H1 (cell line): ENCODE measurements around the gene RAB3GAP2. TPM values are rescaled to one million over a fixed set of nuclear protein-coding genes. Genes with fewer than 3 reads are reported as not detected.

ENCODE experiments used
- CTCF ChIP-seq, 3 experiments: IDR thresholded peaks; 1 replicate in 2 of 3; 2 replicates in 1 of 3; pipeline versions ENCODE4 v1.5.1 to v1.6.1; 2011; ENCODE audit warnings: low read length in 3 of 3, mild to moderate bottlenecking in 3 of 3, inconsistent platforms in 2 of 3, low read depth in 1 of 3, moderate library complexity in 1 of 3; ENCODE audit not compliant: insufficient read depth in 1 of 3; ENCODE audit errors: control extremely low read depth in 1 of 3
- HDAC2 ChIP-seq, 2 experiments: fragments of 300-600 bp in 1 of 2; sonication (generic) in 1 of 2; IDR thresholded peaks; 2 replicates each; pipeline ENCODE4 v1.6.1; 2011 to 2012; ENCODE audit warnings: low read depth in 2 of 2, low read length in 2 of 2, mild to moderate bottlenecking in 2 of 2, moderate library complexity in 2 of 2, borderline replicate concordance in 1 of 2, inconsistent platforms in 1 of 2
- NRF1 ChIP-seq: IDR thresholded peaks from 2 replicates; pipeline ENCODE4 v1.6.1; 2011; ENCODE audit warnings: mild to moderate bottlenecking, low read depth, low read length, improper control_type of control experiment
- POLR2AphosphoS5 ChIP-seq: IDR thresholded peaks from 2 replicates; pipeline ENCODE4 v1.6.1; 2011; ENCODE audit warnings: low read depth, low read length
- RAD21 ChIP-seq, 2 experiments: IDR thresholded peaks in 1 of 2; conservative IDR thresholded peaks in 1 of 2; 2 replicates each; pipeline ENCODE4 v1.6.1; 2011; ENCODE audit warnings: low read depth in 2 of 2, low read length in 2 of 2, improper control_type of control experiment in 1 of 2, inconsistent platforms in 1 of 2, mild to moderate bottlenecking in 1 of 2, moderate library complexity in 1 of 2
- SP4 ChIP-seq: IDR thresholded peaks from 2 replicates; pipeline ENCODE4 v1.6.1; 2012; ENCODE audit warnings: low read length, inconsistent platforms
- polyA plus RNA-seq, 7 experiments: library from polyadenylated mRNA; depleted of rRNA in 3 of 7; stranded (reverse) in 5 of 7; unstranded in 2 of 7; fragments of >200 nt in 5 of 7; fragments of 200-250 nt in 2 of 7; gene quantifications; 1 replicate in 5 of 7; 2 replicates in 1 of 7; 4 replicates in 1 of 7; pipeline versions ENCODE4 v1.2.1 to v1.2.3, GENCODE V29; 2011 to 2013; ENCODE audit warnings: missing spikeins in 2 of 7, mixed read lengths in 2 of 7
- total RNA-seq: library from RNA; stranded (reverse); fragmentation: NEBNext Ultra II Directional; extraction: Animal tissue kit (Norgen Biotek cat#: 25700); gene quantifications from 2 replicates; pipeline ENCODE4 v1.2.1, GENCODE V29; 2021

Gene RAB3GAP2
- total and polyA plus RNA-seq, 2 of the 8 experiments (the other 6 are each of a cell fraction or from before 2014, with no cell fraction given): 19.7 to 52.7 TPM

- no peak for TF ChIP-seq HDAC2 (IDR thresholded peaks at IDR 0.05; ENCODE audit: borderline replicate concordance in 1 of 2, low read depth in 2 of 2, low read length in 2 of 2)
- TF ChIP-seq RAD21 (IDR thresholded peaks at IDR 0.05 in 1 of 2, conservative IDR thresholded peaks at IDR 0.05 in 1 of 2; ENCODE audit: low read depth in 2 of 2, low read length in 2 of 2): no peak
- TF ChIP-seq SP4: no peak
- no peak for TF ChIP-seq CTCF (IDR thresholded peaks at IDR 0.05; ENCODE audit: control extremely low read depth in 1 of 3, insufficient read depth in 1 of 3, low read depth in 1 of 3, low read length in 3 of 3)
- no peak for TF ChIP-seq POLR2AphosphoS5
- no peak for TF ChIP-seq NRF1
These were observed 50.6 kb downstream of the RAB3GAP2 start (continued) for GRCh38 chr1:220221670-220222069.
